Prostate gland (tissue), 2 donors: ENCODE results near the gene CAMKMT. TPM values are rescaled to one million over a fixed set of nuclear protein-coding genes. Genes with fewer than 3 reads are reported as not detected.
A peak's percentile ranks its signal among the peaks of the same experiment; 100 is the strongest.
"Not testable (repeated sequence)": the region's sequence is repeated elsewhere in the genome, so short reads cannot be mapped to it uniquely, and the experiment has no call there.

Source experiments
- DNase-seq: peaks from one replicate; pipeline ENCODE4 v3.0.0-alpha.2; 2019; ENCODE audit warnings: low spot score
- H3K27ac ChIP-seq, 2 donors: fragments of 200-600 bp; sonication (generic); 2 replicates each; pipeline ENCODE4 v1.5.1; 2017 to 2019
- H3K27me3 ChIP-seq: fragments of 200-600 bp; sonication (generic); replicated peaks from 2 replicates; pipeline ENCODE4 v1.5.1; 2019; ENCODE audit not compliant: insufficient read depth
- H3K36me3 ChIP-seq, 2 donors: fragments of 200-600 bp; sonication (generic); 1 replicate in 1 of 2; 2 replicates in 1 of 2; pipeline versions ENCODE4 v1.5.1 to v1.8.1; 2017 to 2019
- H3K4me1 ChIP-seq: fragments of 200-600 bp; sonication (generic); replicated peaks from 2 replicates; pipeline ENCODE4 v1.5.1; 2019
- H3K4me3 ChIP-seq, 2 donors: fragments of 200-600 bp; sonication (generic); 2 replicates each; pipeline ENCODE4 v1.5.1; 2017 to 2019
- H3K9me3 ChIP-seq: fragments of 200-600 bp; sonication (generic); 2 replicates; pipeline ENCODE4 v1.5.1; 2017
- POLR2A ChIP-seq: fragments of 450-650 bp; IDR thresholded peaks from one replicate; pipeline ENCODE4 v1.6.1; 2016; ENCODE audit warnings: antibody characterized with exemption, mild to moderate bottlenecking
- POLR2AphosphoS5 ChIP-seq: sonication (generic); formaldehyde crosslinking; IDR thresholded peaks from one replicate; pipeline ENCODE4 v1.6.1; 2017; ENCODE audit warnings: antibody characterized with exemption
- WGBS: methylation state at CpG from one replicate; pipeline ENCODE4 v1.1.5; 2018; 5-methylcytosine and 5-hydroxymethylcytosine counted together
- intact Hi-C: fragments of 100-400 bp; cut with DNase I; formaldehyde crosslinking; loops from one replicate; pipeline ENCODE4 v1.14.2; 2022
- total RNA-seq, 2 donors: library from RNA; depleted of rRNA; stranded (reverse); fragments of >200 nt; gene quantifications; one replicate each; pipeline ENCODE4 v1.1.0, GENCODE V29; 2016
- TF ChIP-seq, protein P1 (sequence below), 4 experiments: fragments of 200-600 bp in 2 of 4; fragments of 450-650 bp in 2 of 4; sonication (generic) in 2 of 4; IDR thresholded peaks; 1 replicate in 3 of 4; 2 replicates in 1 of 4; pipeline ENCODE4 v1.5.1; 2016 to 2019; ENCODE audit warnings: antibody characterized with exemption in 4 of 4, mild to moderate bottlenecking in 2 of 4, moderate library complexity in 2 of 4

The CAMKMT gene
- total RNA-seq, 2 donors from 2014 or later, result 5.4 to 7.6 TPM

DNA sequence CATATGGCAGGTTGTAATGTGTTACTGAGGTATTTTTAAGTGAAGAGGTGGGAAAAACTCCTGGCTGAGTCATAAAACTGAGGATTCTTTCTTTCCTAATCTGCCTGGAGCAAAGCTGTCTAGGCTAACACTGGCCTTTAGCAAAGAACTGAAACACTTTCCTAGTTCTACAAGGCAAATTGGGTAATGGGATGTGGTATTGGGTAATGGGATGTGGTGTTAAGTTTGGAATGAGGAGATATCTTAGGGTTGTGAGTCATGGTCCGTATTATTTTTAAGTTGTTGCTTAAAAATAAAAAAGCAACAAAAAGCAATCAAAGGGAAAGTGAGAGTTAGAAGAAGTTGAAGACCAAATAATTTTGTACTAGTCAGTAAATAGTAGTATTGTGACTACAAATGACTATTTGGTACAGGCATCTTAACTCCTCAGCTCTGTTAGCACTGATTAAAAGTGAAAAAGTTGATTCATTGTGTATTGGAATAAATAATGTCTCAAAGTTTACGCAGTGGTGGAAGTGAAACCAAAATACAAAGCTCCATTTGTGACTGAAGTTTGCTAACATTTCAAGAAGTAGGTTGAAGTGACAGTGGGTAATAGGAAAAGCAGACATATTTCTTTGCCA lies 216.8 kb downstream of the CAMKMT start:
- intact Hi-C loops, result no loop called here
- no peak overlapping the region for H3K27ac ChIP-seq
- H3K9me3 ChIP-seq, result no peaks in the 10 kb centered on the region
- DNase-seq, result no peak
- WGBS, result 73% methylated on average over 2 of the region's 2 CpGs
- H3K36me3 ChIP-seq, result no peaks in the 10 kb centered on the region
- no peaks in the 10 kb centered on the region for H3K4me1 ChIP-seq
- no peak overlapping the region for H3K4me3 ChIP-seq
- TF ChIP-seq POLR2A (no peak), POLR2AphosphoS5 (no peak)
- TF ChIP-seq, protein P1, sequence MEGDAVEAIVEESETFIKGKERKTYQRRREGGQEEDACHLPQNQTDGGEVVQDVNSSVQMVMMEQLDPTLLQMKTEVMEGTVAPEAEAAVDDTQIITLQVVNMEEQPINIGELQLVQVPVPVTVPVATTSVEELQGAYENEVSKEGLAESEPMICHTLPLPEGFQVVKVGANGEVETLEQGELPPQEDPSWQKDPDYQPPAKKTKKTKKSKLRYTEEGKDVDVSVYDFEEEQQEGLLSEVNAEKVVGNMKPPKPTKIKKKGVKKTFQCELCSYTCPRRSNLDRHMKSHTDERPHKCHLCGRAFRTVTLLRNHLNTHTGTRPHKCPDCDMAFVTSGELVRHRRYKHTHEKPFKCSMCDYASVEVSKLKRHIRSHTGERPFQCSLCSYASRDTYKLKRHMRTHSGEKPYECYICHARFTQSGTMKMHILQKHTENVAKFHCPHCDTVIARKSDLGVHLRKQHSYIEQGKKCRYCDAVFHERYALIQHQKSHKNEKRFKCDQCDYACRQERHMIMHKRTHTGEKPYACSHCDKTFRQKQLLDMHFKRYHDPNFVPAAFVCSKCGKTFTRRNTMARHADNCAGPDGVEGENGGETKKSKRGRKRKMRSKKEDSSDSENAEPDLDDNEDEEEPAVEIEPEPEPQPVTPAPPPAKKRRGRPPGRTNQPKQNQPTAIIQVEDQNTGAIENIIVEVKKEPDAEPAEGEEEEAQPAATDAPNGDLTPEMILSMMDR (IDR thresholded peaks at IDR 0.05), result no peak
- no peaks in the 10 kb centered on the region for H3K27me3 ChIP-seq

GRCh38 chr2:44579115-44579836 lies 217.5 kb downstream of the CAMKMT start:
- intact Hi-C loops, result no loop called here
- WGBS, result 49% methylated on average over 6 of the region's 6 CpGs

GRCh38 chr2:44579837-44580230 lies 218.1 kb downstream of the CAMKMT start:
- WGBS, result 75% methylated on average over 2 of the region's 2 CpGs
- Histone ChIP-seq H3K9me3 (no peaks in the 10 kb centered on the region), H3K4me1 (no peaks in the 10 kb centered on the region), H3K27me3 (no peaks in the 10 kb centered on the region), H3K27ac (no peak overlapping the region), H3K36me3 (no peaks in the 10 kb centered on the region), H3K4me3 (no peak overlapping the region)
- no peak for TF ChIP-seq POLR2A
- TF ChIP-seq, protein P1 (IDR thresholded peaks at IDR 0.05), result no peak
- no peak for TF ChIP-seq POLR2AphosphoS5
- intact Hi-C loops, result no loop called here
- DNase-seq, result no peak

More at GRCh38 chr2:44579115-44579836, 217.5 kb downstream of the CAMKMT start:
- DNase-seq, result no peak
- Histone ChIP-seq H3K4me1 (no peaks in the 10 kb centered on the region), H3K36me3 (no peaks in the 10 kb centered on the region), H3K9me3 (no peaks in the 10 kb centered on the region), H3K27ac (no peak overlapping the region), H3K27me3 (no peaks in the 10 kb centered on the region), H3K4me3 (no peak overlapping the region)
- TF ChIP-seq POLR2A, result no peak

GRCh38 chr2:44580875-44581515 lies 219.2 kb downstream of the CAMKMT start:
- intact Hi-C loops, result no loop called here
- no peaks in the 10 kb centered on the region for H3K4me1 ChIP-seq
- H3K27me3 ChIP-seq, result no peaks in the 10 kb centered on the region
- no peaks in the 10 kb centered on the region for H3K9me3 ChIP-seq
- no peak for DNase-seq
- TF ChIP-seq, protein P1 (IDR thresholded peaks at IDR 0.05), result no peak
- TF ChIP-seq POLR2A, result no peak
- TF ChIP-seq POLR2AphosphoS5, result no peak
- no peaks in the 10 kb centered on the region for H3K36me3 ChIP-seq
- H3K4me3 ChIP-seq, result no peak overlapping the region
- H3K27ac ChIP-seq, result no peak overlapping the region
- 65% methylated on average over 3 of the region's 3 CpGs for WGBS

DNA sequence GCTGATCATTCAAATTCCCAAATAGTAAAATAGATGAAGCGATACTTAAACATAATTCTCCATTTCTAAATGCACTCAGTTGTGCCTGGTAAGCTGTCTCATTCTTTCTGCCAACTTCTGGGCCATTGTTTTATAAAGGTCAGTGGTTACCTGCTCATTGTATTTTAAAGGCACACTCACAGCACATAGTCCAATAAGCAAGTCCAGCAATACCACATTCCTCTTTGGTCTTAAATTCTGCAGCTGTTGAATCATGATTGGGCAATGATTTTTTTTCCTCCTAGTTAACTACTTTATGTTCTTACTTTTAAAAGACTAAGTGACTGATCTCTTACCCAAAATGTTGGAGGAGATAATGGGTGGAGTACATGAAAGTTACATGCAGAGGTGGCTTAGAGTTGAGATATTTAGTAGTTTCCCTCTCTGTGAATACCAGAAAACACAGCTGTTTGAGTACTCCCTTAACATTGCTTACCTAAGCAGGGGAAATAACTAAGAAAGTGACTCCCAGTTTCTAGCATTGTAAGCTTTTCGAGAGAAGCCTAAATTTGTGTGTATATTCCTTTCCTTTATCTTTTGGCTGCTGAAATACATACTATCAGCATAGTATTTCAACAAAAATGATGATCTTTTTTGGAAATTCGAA lies 220.7 kb downstream of the CAMKMT start:
- WGBS, result 70% methylated on average over 3 of the region's 3 CpGs
- Histone ChIP-seq H3K27ac (peak overlapping the region in 1 of 2 donors; percentile 17), H3K9me3 (no peaks in the 10 kb centered on the region), H3K27me3 (no peaks in the 10 kb centered on the region), H3K4me1 (no peaks in the 10 kb centered on the region), H3K4me3 (no peak overlapping the region), H3K36me3 (no peaks in the 10 kb centered on the region)
- DNase-seq, result peak; percentile 32
- TF ChIP-seq POLR2A, result no peak
- peak; percentile 78 for TF ChIP-seq POLR2AphosphoS5
- TF ChIP-seq, protein P1 (IDR thresholded peaks at IDR 0.05), result no peak
- intact Hi-C loops, result no loop called here

- H3K27me3 ChIP-seq, intact Hi-C loops, H3K4me3 ChIP-seq, H3K9me3 ChIP-seq, H3K27ac ChIP-seq, H3K36me3 ChIP-seq, DNase-seq, H3K4me1 ChIP-seq: not testable (repeated sequence)
- 96% methylated on average over 2 of the region's 2 CpGs for WGBS
These were observed 233.9 kb downstream of the CAMKMT start for GRCh38 chr2:44595615-44596014.
